Transverse colon (tissue), 4 donors: Measurements from ENCODE around the gene ALDOA. TPM values are rescaled to one million over a fixed set of nuclear protein-coding genes. Genes with fewer than 3 reads are reported as not detected.
A peak's percentile ranks its signal among the peaks of the same experiment; 100 is the strongest.

Experiments used
- DNase-seq: peaks from one replicate; pipeline ENCODE4 v3.0.0-alpha.2; 2019
- H3K27ac ChIP-seq, 4 donors: fragments of 200-600 bp; sonication (generic); 2 replicates each; pipeline ENCODE4 v1.5.1; 2016 to 2018; ENCODE audit warnings: inconsistent platforms in 4 of 4
- H3K27me3 ChIP-seq: fragments of 200-600 bp; sonication (generic); 2 replicates; pipeline ENCODE4 v1.5.1; 2017; ENCODE audit warnings: inconsistent platforms
- H3K36me3 ChIP-seq, 4 donors: fragments of 200-600 bp; sonication (generic); 2 replicates each; pipeline ENCODE4 v1.5.1; 2017 to 2019; ENCODE audit warnings: inconsistent platforms in 4 of 4
- H3K4me1 ChIP-seq, 4 donors: fragments of 200-600 bp; sonication (generic); 2 replicates each; pipeline ENCODE4 v1.5.1; 2017 to 2020; ENCODE audit warnings: inconsistent platforms in 4 of 4
- H3K4me3 ChIP-seq, 4 donors: fragments of 200-600 bp; sonication (generic); 1 replicate in 1 of 4; 2 replicates in 3 of 4; pipeline versions ENCODE4 v1.5.1 to v1.6.1; 2017 to 2019; ENCODE audit warnings: inconsistent platforms in 4 of 4
- H3K9me3 ChIP-seq, 2 donors: fragments of 200-600 bp; sonication (generic); 2 replicates each; pipeline ENCODE4 v1.5.1; 2017 to 2019; ENCODE audit warnings: inconsistent platforms in 2 of 2
- EP300 ChIP-seq: sonication (generic); formaldehyde crosslinking; IDR thresholded peaks from one replicate; pipeline ENCODE4 v1.6.1; 2017; ENCODE audit warnings: antibody characterized with exemption, low read depth
- POLR2A ChIP-seq: fragments of 450-650 bp; IDR thresholded peaks from one replicate; pipeline ENCODE4 v1.6.1; 2016; ENCODE audit warnings: antibody characterized with exemption, mild to moderate bottlenecking, moderate library complexity
- POLR2AphosphoS5 ChIP-seq, 3 donors: sonication (generic); formaldehyde crosslinking; IDR thresholded peaks; one replicate each; pipeline ENCODE4 v1.6.1; 2016; ENCODE audit warnings: antibody characterized with exemption in 3 of 3
- WGBS, 2 donors: methylation state at CpG; one replicate each; pipeline ENCODE4 v1.1.5; 2018; ENCODE audit warnings: low coverage in 1 of 2; 5-methylcytosine and 5-hydroxymethylcytosine counted together
- in situ Hi-C, 4 donors: fragments of 200-750 bp; cut with MboI; loops; one replicate each; pipeline versions ENCODE4 v1.15.0 to v1.15.1; 2017; ENCODE audit warnings: low sequenced_read_pairs in 3 of 4, low pct_ligation_motif_present in 1 of 4, low pct_unique_long_range_greater_than_20kb in 1 of 4
- intact Hi-C: fragments of 100-400 bp; cut with DNase I; formaldehyde crosslinking; loops from one replicate; pipeline ENCODE4 v1.15.1; 2023; ENCODE audit warnings: low total_unique reads
- total RNA-seq, 4 donors: library from RNA; depleted of rRNA; stranded (reverse); fragments of >200 nt; gene quantifications; one replicate each; pipeline ENCODE4 v1.1.0, GENCODE V29; 2016
- TF ChIP-seq, protein P1 (sequence below), 5 experiments: fragments of 200-600 bp in 3 of 5; fragments of 450-650 bp in 2 of 5; sonication (generic) in 3 of 5; IDR thresholded peaks; 1 replicate in 2 of 5; 2 replicates in 3 of 5; pipeline ENCODE4 v1.5.1; 2016 to 2017; ENCODE audit warnings: antibody characterized with exemption in 5 of 5, inconsistent platforms in 3 of 5, mild to moderate bottlenecking in 2 of 5, moderate library complexity in 1 of 5

ALDOA gene
- total RNA-seq, 4 donors from 2014 or later, result 778 to 1,392 (median 1,174) TPM

DNA sequence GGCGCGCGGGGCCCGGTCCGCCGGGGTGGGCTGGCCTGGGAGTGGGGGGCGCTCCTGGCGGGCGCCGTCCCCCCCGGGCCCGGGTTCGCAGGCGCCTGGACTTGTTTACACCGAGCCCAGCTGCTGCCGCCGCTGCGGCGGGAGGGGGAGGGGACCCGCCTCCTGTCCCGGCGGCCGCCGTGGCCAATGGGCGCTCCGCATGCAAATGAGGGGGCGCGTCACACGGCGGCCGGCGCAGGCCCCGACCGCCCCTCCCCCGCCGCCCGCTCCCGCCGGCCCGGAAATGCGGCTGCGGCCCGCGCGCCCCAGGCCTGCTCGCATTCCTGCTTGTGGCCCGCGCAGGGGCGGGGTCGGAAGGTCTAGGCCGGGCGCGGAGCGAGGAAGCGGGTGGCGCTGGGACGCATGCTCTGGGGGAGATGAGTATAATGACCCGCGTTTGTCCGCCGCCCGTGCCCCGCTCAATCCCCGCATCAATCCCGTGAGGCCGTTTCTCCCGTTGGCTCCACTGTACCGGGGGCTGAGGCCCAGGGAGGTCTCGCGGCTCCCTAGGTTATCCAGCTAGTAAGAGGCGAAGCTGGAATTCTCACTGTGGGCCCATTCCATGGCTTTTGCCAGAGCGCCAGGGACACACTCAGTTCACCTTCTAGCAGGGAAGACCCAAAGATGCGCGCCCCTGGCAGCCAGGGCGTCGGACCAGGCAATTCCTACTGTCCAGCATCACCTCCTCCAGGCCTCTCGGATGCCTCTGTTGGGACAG is 30.7 kb downstream of the ALDOA start, which contains the start of gene YPEL3:
Gene YPEL3 (minus strand): TSS at position 109 of the 757 bp plus-strand sequence. CDS start 731 bp downstream, outside the sequence.
- H3K4me3 ChIP-seq, result peak within 1 kb of the TSS; percentile 61 to 88 (median 80)
- H3K4me1 ChIP-seq, result peaks cover 21 to 40% (median 34%) of the 10 kb centered on the region in 4 donors
- peak; percentile 96 for DNase-seq
- H3K27ac ChIP-seq, result peak within 1 kb of the TSS; percentile 91 to 92 (median 92)
- 27 to 57% methylated on average over 1 to 28 of the region's 77 CpGs for WGBS, 2 donors
- no peaks in the 10 kb centered on the region for H3K27me3 ChIP-seq
- H3K36me3 ChIP-seq, result no peaks in the 10 kb centered on the region
- intact Hi-C loops (no loop called here), in situ Hi-C loops (loop anchor here in 2 of 4 donors (25.0 kb wide), 2 partner anchors 316 to 541 kb away; partner anchors contain the start of gene ZNF771 (in 2 of the 2))
- peaks cover 6 to 7% of the 10 kb centered on the region in 2 donors for H3K9me3 ChIP-seq
- TF ChIP-seq POLR2AphosphoS5 (IDR thresholded peaks at IDR 0.05) (peak; percentile 53 to 70 (median 62)), POLR2A (peak; percentile 56), EP300 (no peak)
- TF ChIP-seq, protein P1, sequence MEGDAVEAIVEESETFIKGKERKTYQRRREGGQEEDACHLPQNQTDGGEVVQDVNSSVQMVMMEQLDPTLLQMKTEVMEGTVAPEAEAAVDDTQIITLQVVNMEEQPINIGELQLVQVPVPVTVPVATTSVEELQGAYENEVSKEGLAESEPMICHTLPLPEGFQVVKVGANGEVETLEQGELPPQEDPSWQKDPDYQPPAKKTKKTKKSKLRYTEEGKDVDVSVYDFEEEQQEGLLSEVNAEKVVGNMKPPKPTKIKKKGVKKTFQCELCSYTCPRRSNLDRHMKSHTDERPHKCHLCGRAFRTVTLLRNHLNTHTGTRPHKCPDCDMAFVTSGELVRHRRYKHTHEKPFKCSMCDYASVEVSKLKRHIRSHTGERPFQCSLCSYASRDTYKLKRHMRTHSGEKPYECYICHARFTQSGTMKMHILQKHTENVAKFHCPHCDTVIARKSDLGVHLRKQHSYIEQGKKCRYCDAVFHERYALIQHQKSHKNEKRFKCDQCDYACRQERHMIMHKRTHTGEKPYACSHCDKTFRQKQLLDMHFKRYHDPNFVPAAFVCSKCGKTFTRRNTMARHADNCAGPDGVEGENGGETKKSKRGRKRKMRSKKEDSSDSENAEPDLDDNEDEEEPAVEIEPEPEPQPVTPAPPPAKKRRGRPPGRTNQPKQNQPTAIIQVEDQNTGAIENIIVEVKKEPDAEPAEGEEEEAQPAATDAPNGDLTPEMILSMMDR (IDR thresholded peaks at IDR 0.05), result no peak

DNA sequence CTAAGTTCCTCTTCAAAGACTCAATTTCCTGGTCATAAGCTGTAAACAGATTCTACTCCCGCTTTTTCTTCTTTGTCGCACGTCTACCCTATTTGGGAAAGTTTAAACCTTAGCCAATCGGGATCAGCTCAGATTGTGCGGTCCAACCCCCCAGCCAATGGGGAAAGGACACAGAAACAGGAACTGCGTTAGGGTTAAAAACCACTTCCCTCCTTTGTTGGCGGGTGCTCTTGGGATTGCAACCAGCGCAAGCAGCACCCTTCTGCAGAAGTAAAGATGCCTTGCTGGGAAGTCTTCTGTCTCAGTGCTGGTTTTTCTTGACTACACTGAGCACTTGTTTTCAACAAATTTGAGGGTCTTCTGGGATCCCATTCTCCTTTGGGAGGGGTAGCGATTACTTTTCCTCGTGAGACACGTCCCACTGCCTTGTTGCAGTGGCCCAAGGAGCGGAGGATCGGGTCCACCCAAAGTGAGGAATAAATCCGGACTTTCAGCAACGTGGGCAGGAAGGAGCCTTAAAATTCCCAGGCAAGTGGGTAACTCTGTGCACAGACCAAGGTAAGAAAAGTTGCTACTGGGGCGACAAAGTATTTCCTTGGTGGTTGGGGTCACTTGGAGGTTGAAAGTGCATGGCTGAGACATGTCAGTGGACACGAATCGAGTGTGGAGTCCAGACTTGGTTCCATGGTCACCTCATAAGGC is 31.5 kb downstream of the ALDOA start:
- Histone ChIP-seq H3K4me3 (peak overlapping the region in 2 of 4 donors; percentile 80 to 81), H3K9me3 (peaks cover 6 to 7% of the 10 kb centered on the region in 2 donors), H3K27ac (peak overlapping the region; percentile 91 to 92 (median 92)), H3K36me3 (no peaks in the 10 kb centered on the region), H3K27me3 (no peaks in the 10 kb centered on the region), H3K4me1 (peaks cover 20 to 36% (median 32%) of the 10 kb centered on the region in 4 donors)
- intact Hi-C loops (no loop called here), in situ Hi-C loops (loop anchor here in 2 of 4 donors (25.0 kb wide), 2 partner anchors 315 to 540 kb away; partner anchors contain the start of gene ZNF771 (in 2 of the 2))
- 91 to 95% methylated on average over 10 to 18 of the region's 18 CpGs for WGBS, 2 donors
- DNase-seq, result no peak
- TF ChIP-seq, protein P1 (IDR thresholded peaks at IDR 0.05), result no peak
- TF ChIP-seq POLR2A, result no peak
- no peak for TF ChIP-seq EP300
- TF ChIP-seq POLR2AphosphoS5 (IDR thresholded peaks at IDR 0.05), result no peak

DNA sequence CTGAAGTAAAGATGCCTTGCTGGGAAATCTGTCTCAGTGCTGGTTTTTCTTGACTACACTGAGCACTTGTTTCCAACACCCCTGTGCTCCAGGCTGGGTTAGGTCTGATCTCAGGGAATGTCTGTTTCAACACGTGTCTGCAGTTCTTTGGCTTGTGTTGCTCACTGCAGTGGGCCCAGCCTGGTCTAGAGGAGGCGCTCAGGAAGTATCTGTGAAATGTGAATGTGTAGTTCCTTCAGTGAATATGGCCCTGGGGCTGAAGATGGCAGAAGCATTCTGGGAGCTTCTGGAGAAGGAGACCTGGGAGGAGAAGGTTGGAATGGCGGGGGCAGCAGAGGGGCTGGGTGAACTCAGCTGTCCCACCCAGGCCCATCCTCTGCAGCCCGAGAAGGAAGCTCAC is 38.5 kb downstream of the ALDOA start:
- 83% methylated on average over 4 of the region's 4 CpGs; no CpG with 5 or more reads in 1 of the 2 donors for WGBS, 2 donors
- intact Hi-C loops (no loop called here), in situ Hi-C loops (loop anchor here in 2 of 4 donors (25.0 kb wide), 1 partner anchor 308 kb away; the partner anchor contains the start of gene ZNF771 (in 2 of the 2))
- Histone ChIP-seq H3K9me3 (no peaks in the 10 kb centered on the region), H3K4me1 (no peaks in the 10 kb centered on the region), H3K36me3 (peaks cover 0 to 21% (median 3%) of the 10 kb centered on the region in 4 donors), H3K27ac (no peak overlapping the region), H3K27me3 (no peaks in the 10 kb centered on the region), H3K4me3 (no peak overlapping the region)
- no peak for DNase-seq
- TF ChIP-seq EP300, result no peak
- TF ChIP-seq POLR2A, result no peak
- no peak for TF ChIP-seq POLR2AphosphoS5 (IDR thresholded peaks at IDR 0.05)
- TF ChIP-seq, protein P1 (IDR thresholded peaks at IDR 0.05), result no peak

DNA sequence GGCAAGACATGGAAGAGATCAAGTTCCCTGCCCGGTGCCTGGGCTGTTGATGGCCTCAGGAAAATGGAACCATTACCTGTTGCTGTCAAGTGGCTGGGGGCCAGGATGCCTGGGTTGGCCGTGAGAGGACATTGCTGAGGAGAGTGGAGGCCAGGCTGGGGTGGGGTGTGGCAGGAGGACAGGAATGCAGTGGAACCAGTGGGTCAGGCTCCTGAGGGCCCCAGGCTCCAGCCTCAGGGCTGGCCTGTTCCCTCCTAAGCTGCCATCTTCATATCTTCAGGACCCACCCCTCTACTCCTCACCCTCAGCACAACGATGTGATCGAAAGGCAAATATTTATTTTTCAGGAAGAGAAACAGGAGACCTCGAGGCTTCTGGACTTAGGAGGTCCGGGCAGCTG is 38.9 kb downstream of the ALDOA start:
- in situ Hi-C loops, result loop anchor here in 2 of 4 donors (25.0 kb wide), 1 partner anchor 308 kb away; the partner anchor contains the start of gene ZNF771 (in 2 of the 2)
- 65% methylated on average over 6 of the region's 6 CpGs; no CpG with 5 or more reads in 1 of the 2 donors for WGBS, 2 donors
- peak; percentile 29 for DNase-seq
- H3K4me1 ChIP-seq, result no peaks in the 10 kb centered on the region
- no peaks in the 10 kb centered on the region for H3K9me3 ChIP-seq
- intact Hi-C loops, result no loop called here
- TF ChIP-seq EP300 (no peak), POLR2A (no peak), POLR2AphosphoS5 (IDR thresholded peaks at IDR 0.05) (no peak)
- TF ChIP-seq, protein P1 (IDR thresholded peaks at IDR 0.05), result no peak
- H3K36me3 ChIP-seq, result peaks cover 0 to 22% (median 3%) of the 10 kb centered on the region in 4 donors
- H3K27me3 ChIP-seq, result no peaks in the 10 kb centered on the region
- no peak overlapping the region for H3K27ac ChIP-seq
- H3K4me3 ChIP-seq, result no peak overlapping the region
